ENCODE measurements around the gene NRP1. TPM values are rescaled to one million over a fixed set of nuclear protein-coding genes. Genes with fewer than 3 reads are reported as not detected.
"Not testable (repeated sequence)": the region's sequence is repeated elsewhere in the genome, so short reads cannot be mapped to it uniquely, and the experiment has no call there.

Gene NRP1
- total RNA-seq, 1 experiment from 2014 or later, result 1.1 TPM

- in situ Hi-C loops (cut with HindIII; ENCODE audit: low pct_unique_long_range_greater_than_20kb, low sequenced_read_pairs), result no loop called here
- DNase-seq (ENCODE audit: low read depth, low spot score), result no peak
Observed at GRCh38 chr10:33237736-33238624, 96.5 kb downstream of the NRP1 start.

- in situ Hi-C loops (cut with HindIII; ENCODE audit: low pct_unique_long_range_greater_than_20kb, low sequenced_read_pairs), result no loop called here
- no peak for DNase-seq (ENCODE audit: low read depth, low spot score)
Observed at GRCh38 chr10:33236916-33237315, 97.6 kb downstream of the NRP1 start.

GRCh38 chr10:33235951-33236350 lies 98.5 kb downstream of the NRP1 start:
- no peak for DNase-seq (ENCODE audit: low read depth, low spot score)
- in situ Hi-C loops (cut with HindIII; ENCODE audit: low pct_unique_long_range_greater_than_20kb, low sequenced_read_pairs), result no loop called here

GRCh38 chr10:33235251-33235884 lies 99.1 kb downstream of the NRP1 start:
- DNase-seq (ENCODE audit: low read depth, low spot score), result no peak
- in situ Hi-C loops (cut with HindIII; ENCODE audit: low pct_unique_long_range_greater_than_20kb, low sequenced_read_pairs), result no loop called here

- DNase-seq (ENCODE audit: low read depth, low spot score), result no peak
- in situ Hi-C loops (cut with HindIII; ENCODE audit: low pct_unique_long_range_greater_than_20kb, low sequenced_read_pairs), result no loop called here
Observed at GRCh38 chr10:33234831-33235237, 99.6 kb downstream of the NRP1 start.

- in situ Hi-C loops (cut with HindIII; ENCODE audit: low pct_unique_long_range_greater_than_20kb, low sequenced_read_pairs), result no loop called here
- no peak for DNase-seq (ENCODE audit: low read depth, low spot score)
Observed at GRCh38 chr10:33233635-33234034, 100.8 kb downstream of the NRP1 start.

- DNase-seq (ENCODE audit: low read depth, low spot score), result no peak
- in situ Hi-C loops (cut with HindIII; ENCODE audit: low pct_unique_long_range_greater_than_20kb, low sequenced_read_pairs), result no loop called here
Observed at GRCh38 chr10:33233221-33233620, 101.2 kb downstream of the NRP1 start.

GRCh38 chr10:33231621-33232350 lies 102.7 kb downstream of the NRP1 start:
- in situ Hi-C loops (cut with HindIII; ENCODE audit: low pct_unique_long_range_greater_than_20kb, low sequenced_read_pairs), result no loop called here
- DNase-seq (ENCODE audit: low read depth, low spot score), result peak; percentile 60

- no peak for DNase-seq (ENCODE audit: low read depth, low spot score)
- in situ Hi-C loops (cut with HindIII; ENCODE audit: low pct_unique_long_range_greater_than_20kb, low sequenced_read_pairs), result no loop called here
Observed at GRCh38 chr10:33229949-33230267, 104.6 kb downstream of the NRP1 start.

- DNase-seq (ENCODE audit: low read depth, low spot score), result no peak
- in situ Hi-C loops (cut with HindIII; ENCODE audit: low pct_unique_long_range_greater_than_20kb, low sequenced_read_pairs), result no loop called here
Observed at GRCh38 chr10:33229252-33229948, 105.1 kb downstream of the NRP1 start.

GRCh38 chr10:33228426-33228825 lies 106.0 kb downstream of the NRP1 start:
- DNase-seq (ENCODE audit: low read depth, low spot score), result no peak
- in situ Hi-C loops (cut with HindIII; ENCODE audit: low pct_unique_long_range_greater_than_20kb, low sequenced_read_pairs), result no loop called here

- no peak for DNase-seq (ENCODE audit: low read depth, low spot score)
- in situ Hi-C loops (cut with HindIII; ENCODE audit: low pct_unique_long_range_greater_than_20kb, low sequenced_read_pairs), result no loop called here
Observed at GRCh38 chr10:33227489-33227888, 107.0 kb downstream of the NRP1 start.

- in situ Hi-C loops (cut with HindIII; ENCODE audit: low pct_unique_long_range_greater_than_20kb, low sequenced_read_pairs), result no loop called here
- no peak for DNase-seq (ENCODE audit: low read depth, low spot score)
Observed at GRCh38 chr10:33224251-33224965, 110.1 kb downstream of the NRP1 start.

- in situ Hi-C loops (cut with HindIII; ENCODE audit: low pct_unique_long_range_greater_than_20kb, low sequenced_read_pairs), result no loop called here
- no peak for DNase-seq (ENCODE audit: low read depth, low spot score)
Observed at GRCh38 chr10:33223326-33224000, 111.0 kb downstream of the NRP1 start.

- DNase-seq (ENCODE audit: low read depth, low spot score); in situ Hi-C loops (cut with HindIII; ENCODE audit: low pct_unique_long_range_greater_than_20kb, low sequenced_read_pairs): not testable (repeated sequence)
Observed at GRCh38 chr10:33222304-33222703, 112.2 kb downstream of the NRP1 start.

- in situ Hi-C loops (cut with HindIII; ENCODE audit: low pct_unique_long_range_greater_than_20kb, low sequenced_read_pairs), result no loop called here
- DNase-seq (ENCODE audit: low read depth, low spot score), result no peak
Observed at GRCh38 chr10:33217854-33218253, 116.6 kb downstream of the NRP1 start.

All from SK-MEL-5 (cell line).